Measurements from ENCODE around the gene C5orf58. TPM values are rescaled to one million over a fixed set of nuclear protein-coding genes. Genes with fewer than 3 reads are reported as not detected.
A peak's percentile ranks its signal among the peaks of the same experiment; 100 is the strongest.

Gene C5orf58
- total RNA-seq, 1 donor from 2014 or later, result not detected

DNA sequence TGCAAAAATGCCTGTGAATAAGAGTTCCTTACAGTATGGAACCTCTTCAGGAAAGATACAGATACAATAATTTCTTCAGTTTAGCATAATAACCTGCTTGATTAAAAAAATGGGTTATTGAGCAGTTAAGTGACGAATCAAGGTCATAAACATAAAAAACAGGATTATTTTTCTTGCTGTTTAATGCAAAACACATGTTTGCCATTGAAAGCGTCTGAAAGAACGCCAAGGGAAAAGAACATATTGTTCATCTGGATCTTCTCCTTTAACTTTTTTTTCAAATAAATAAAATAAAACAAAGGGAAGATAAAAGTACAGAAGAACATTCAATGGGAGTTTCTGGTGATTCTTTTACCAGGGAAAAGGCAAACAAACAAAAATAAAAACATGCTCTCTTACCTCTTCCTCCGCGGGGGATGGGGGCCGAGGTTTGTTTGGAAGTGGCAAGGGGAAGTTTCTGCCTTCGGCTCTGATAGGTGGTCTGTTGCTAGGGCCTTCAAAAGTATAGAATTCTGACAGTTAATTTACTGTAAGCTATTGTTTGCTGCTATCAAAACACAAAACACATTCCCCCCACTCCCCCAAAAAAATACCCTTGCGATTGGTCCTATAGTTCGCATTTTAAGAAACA lies 20.1 kb downstream of the C5orf58 start:
- FAIRE-seq (no peak), DNase-seq (ENCODE audit: low spot score in 2 of 2) (no peak)

DNA sequence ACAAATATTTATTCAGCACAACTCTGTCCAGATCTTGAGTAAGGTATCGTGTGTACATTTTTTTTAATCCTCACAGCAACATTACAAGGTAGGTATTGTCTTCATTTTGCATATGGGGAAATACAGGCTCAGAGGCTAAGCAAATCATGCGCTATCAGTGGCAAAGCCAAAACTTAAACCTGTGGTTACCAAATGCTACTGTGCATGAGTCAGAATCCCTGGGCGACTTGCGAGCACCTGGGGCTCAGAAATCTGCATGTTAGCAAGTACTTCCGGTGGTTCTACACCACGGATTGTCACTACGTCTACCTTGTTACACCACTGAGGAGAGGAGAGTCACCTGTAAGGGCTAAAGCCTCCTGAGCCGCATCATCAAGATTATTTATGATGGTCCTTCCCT lies 21.3 kb downstream of the C5orf58 start:
- no peak for FAIRE-seq
- no peak for DNase-seq (ENCODE audit: low spot score in 2 of 2)

DNA sequence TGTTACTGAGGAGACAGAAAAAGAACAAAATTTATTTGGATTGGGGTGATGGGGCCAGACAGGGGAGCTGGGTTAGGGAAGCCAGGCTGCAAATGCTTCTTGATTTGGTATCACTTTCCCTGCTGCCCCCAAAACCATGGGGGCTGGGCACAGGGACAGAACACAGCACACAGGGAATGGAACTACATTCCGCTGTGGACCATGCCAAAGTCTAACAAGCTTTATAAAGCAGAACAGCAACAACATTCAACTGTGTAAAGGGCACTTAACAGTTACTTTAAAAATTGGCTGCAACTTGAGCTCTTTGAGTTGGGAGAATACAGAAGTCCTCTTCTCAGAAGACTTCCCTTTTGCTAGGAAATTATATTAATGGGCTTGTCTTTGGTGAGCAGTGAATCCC lies 23.8 kb downstream of the C5orf58 start:
- FAIRE-seq, result no peak
- DNase-seq (ENCODE audit: low spot score in 2 of 2), result no peak

GRCh38 chr5:170257370-170257769 lies 24.6 kb downstream of the C5orf58 start:
- no peak for FAIRE-seq
- DNase-seq (ENCODE audit: low spot score in 2 of 2), result no peak

DNA sequence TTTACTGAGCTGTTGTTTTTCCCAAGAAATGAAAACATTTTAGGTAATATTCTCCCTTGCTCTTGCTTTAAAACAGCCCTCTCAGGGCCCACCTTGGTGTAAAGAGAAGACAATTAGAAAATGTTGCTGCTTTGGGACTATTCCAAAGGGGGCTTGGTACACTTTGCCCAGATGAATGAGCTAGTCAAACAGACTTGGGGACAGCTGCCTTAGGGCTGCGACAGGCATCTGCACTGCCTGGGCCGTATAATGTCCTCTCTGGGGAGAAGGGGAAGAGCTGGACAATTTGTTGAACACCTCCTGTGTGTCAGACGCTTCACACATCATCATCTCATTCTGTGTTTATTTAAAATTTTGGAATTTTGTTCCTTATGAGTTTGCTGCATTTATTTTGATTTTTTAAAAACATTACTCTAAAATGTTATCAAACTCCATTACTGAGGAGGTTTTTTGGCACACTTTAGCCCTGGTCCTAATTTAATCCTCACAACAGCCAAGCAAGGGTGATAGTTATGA lies 28.8 kb downstream of the C5orf58 start:
- FAIRE-seq (no peak), DNase-seq (ENCODE audit: low spot score in 2 of 2) (no peak)

DNA sequence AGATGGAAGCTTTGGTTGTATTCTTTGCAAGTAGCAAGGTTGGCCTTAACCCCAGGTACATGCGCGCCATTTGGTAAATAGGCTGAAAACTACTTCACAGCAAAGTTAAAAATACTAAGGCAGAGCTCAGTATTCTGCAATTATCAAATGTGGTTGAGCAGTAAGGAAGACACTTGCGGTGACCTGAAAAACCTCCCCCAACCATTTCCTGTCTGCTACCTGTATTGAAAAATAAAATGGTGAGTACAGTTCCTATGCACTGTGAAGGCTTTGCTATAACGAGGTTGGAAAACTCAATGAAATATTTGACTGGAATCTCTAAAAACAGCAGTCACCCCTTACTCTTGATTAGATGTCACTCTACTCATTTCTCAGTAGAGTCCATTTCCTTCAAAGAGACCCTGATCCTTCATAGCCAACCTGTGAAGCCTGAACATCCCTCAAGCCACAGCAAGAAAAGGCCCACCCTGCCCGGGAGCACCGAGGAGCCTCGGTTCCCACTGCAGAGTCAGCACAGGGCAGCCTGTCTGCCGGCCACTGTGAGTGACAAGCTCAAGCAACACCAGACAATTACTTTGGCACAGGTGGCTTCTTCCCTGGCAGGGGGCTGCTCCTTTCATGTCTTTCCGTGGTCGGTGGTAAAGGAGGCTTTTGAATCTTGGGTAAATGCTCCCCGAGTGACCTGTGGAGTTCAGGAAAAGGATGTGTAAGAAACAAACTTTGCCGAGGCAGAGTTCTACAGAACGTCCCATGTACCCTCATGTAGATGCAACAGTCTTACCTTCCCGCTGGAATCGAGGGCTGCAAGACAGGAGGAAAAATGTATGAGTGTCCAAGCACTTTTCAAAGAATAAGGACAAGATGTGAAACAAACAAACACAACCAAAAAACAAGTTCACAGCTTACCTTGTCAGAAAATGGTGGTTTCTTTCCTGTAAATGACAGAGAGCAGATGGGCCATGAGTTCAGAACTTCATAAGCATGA lies 29.6 kb downstream of the C5orf58 start:
- DNase-seq (ENCODE audit: low spot score in 2 of 2) (no peak), FAIRE-seq (no peak)

DNA sequence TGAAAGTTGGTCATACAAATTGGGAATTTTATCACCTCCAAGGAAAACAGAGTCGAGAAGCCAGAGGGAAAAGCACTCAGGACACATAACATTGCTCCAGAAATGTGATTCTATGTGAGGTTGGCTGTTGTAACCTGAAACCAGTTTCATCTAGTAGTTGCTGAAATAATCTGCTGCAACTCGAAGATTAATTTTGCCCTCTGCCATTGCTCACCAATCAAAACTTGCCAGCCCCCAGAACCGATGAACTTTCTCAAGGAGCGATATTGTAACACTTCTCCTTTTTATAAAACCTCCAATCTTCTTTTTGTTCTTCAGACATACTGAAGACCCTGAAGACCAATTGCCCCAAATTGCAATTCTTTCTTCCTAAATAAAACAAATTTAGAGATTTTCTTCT lies 31.1 kb downstream of the C5orf58 start:
- no peak for DNase-seq (ENCODE audit: low spot score in 2 of 2)
- FAIRE-seq, result no peak

GRCh38 chr5:170265522-170265921 lies 32.7 kb downstream of the C5orf58 start:
- peak; percentile 28 to 58 for DNase-seq (ENCODE audit: low spot score in 2 of 2)
- peak; percentile 68 for FAIRE-seq

- no peak for DNase-seq (ENCODE audit: low spot score in 2 of 2)
- no peak for FAIRE-seq
Observed at GRCh38 chr5:170266570-170267381, 34.0 kb downstream of the C5orf58 start.

- DNase-seq (ENCODE audit: low spot score in 2 of 2) (peak; percentile 57 to 68), FAIRE-seq (no peak)
Observed at GRCh38 chr5:170267431-170268152, 34.8 kb downstream of the C5orf58 start.

GRCh38 chr5:170268153-170268689 lies 35.4 kb downstream of the C5orf58 start:
- no peak for FAIRE-seq

DNA sequence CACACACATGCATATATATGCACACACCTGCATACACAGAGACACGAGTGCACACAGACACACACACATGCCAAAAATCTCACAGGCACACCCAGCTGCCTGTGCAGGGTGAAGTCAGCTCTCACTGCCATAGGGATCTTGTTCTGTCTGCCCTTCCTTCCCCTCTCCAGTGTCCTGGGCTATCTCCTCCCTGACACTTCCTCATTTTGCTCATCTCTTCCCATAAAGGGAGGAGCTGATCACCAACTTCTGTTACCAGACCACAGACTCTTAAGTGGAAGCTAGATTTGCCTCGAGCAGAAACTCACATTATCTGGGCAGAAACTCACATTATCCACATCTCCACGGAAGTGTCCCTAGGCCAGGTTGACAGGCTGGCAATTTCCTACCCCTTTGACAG lies 36.1 kb downstream of the C5orf58 start:
- FAIRE-seq, result no peak
- DNase-seq (ENCODE audit: low spot score in 2 of 2), result no peak

More at GRCh38 chr5:170268153-170268689, 35.4 kb downstream of the C5orf58 start:
- DNase-seq (ENCODE audit: low spot score in 2 of 2), result no peak

DNA sequence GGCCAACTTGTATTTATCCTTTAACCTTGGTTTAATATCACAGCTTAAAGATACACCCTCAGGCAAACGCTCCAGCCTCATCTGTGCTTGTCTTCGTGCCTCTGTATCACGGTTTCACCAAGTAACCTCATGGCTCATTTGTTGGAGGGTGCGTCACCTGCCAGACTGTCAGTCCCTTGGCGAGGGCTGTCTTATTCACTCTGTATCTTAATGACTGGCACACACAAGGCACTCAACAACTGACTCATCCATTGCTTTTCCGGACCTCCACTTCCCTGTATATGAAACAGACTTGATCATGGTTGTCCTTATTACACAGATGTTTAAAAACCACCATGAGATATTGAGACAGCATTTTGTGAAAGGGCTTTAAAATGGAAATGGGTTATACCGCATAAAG lies 36.8 kb downstream of the C5orf58 start:
- DNase-seq (ENCODE audit: low spot score in 2 of 2) (no peak), FAIRE-seq (no peak)

- FAIRE-seq, result no peak
- no peak for DNase-seq (ENCODE audit: low spot score in 2 of 2)
Observed at GRCh38 chr5:170270293-170271069, 37.7 kb downstream of the C5orf58 start.

DNA sequence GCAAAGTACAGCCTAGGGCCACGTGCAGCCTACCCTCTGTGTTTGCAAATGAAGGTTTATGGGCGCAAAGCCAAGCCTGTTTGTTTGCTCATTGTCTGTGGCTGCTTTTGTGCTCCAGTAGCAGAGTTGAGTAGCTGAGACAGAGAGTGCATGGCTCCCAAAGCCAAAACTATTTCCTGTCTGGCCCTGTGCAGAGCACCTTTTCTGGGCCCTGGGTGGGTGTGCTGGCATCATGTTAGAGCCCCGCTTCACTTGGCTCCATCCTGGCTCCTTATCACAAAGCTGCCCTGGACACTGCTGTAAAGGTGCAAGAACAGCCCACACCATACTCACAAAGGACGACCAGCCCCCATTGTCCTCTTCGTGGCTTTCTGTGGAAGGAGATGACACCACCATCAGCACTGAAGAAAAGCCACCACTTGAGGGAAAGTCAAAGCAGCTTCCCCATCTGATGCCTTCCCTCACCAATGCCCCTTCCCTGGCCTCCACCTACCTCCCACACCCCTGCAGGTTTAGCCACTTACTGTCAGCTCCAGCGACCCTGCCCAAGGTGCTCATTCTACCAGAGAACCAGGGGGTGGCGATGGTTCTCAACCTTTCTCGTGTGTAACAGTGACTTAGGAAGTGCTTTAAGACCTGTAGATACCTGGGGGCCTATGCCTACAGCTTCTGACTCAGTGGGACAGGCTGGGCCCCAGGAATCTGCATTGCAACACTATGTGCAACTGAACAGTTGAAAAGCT lies 41.4 kb downstream of the C5orf58 start:
- DNase-seq (ENCODE audit: low spot score in 2 of 2) (no peak), FAIRE-seq (no peak)

- FAIRE-seq (no peak), DNase-seq (ENCODE audit: low spot score in 2 of 2) (no peak)
Observed at GRCh38 chr5:170275376-170275994, 42.7 kb downstream of the C5orf58 start.

- no peak for DNase-seq (ENCODE audit: low spot score in 2 of 2)
- no peak for FAIRE-seq
Observed at GRCh38 chr5:170276140-170276539, 43.4 kb downstream of the C5orf58 start.

DNA sequence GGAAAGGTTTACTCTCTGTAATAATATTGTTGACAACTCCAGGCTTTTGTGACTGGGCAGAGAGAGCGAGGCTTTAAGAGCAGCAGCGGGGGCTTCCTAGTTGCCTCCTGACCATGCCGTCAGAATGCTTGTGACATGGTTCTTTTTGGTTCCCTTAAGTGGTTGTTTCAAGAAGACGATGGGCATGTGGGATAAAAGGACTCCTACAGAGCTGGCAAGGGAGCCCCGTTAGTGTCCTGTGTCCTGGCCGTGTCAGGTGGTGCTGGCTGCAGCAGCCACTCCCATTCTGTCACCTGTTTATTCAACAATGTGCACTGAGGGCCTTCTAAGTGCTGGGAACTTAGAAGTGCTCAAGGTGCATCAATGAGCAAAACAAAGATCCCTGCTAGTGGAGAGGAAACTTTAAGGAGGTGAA lies 45.1 kb downstream of the C5orf58 start:
- no peak for FAIRE-seq
- no peak for DNase-seq (ENCODE audit: low spot score in 2 of 2)
